ENCODE results near the gene ZNF3.

GRCh38 chr7:100075418-100075817 lies 6.1 kb downstream of the ZNF3 start:
- TF ChIP-seq, protein P1, sequence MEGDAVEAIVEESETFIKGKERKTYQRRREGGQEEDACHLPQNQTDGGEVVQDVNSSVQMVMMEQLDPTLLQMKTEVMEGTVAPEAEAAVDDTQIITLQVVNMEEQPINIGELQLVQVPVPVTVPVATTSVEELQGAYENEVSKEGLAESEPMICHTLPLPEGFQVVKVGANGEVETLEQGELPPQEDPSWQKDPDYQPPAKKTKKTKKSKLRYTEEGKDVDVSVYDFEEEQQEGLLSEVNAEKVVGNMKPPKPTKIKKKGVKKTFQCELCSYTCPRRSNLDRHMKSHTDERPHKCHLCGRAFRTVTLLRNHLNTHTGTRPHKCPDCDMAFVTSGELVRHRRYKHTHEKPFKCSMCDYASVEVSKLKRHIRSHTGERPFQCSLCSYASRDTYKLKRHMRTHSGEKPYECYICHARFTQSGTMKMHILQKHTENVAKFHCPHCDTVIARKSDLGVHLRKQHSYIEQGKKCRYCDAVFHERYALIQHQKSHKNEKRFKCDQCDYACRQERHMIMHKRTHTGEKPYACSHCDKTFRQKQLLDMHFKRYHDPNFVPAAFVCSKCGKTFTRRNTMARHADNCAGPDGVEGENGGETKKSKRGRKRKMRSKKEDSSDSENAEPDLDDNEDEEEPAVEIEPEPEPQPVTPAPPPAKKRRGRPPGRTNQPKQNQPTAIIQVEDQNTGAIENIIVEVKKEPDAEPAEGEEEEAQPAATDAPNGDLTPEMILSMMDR (optimal IDR thresholded peaks at IDR 0.05 in 1 of 3, IDR thresholded peaks at IDR 0.05 in 1 of 3, conservative IDR thresholded peaks at IDR 0.05 in 1 of 3; ENCODE audit: extremely low read depth in 1 of 3, insufficient read depth in 2 of 3, low read length in 3 of 3): no peak
- TF ChIP-seq EZH2 (IDR thresholded peaks at IDR 0.05; ENCODE audit: low read length): no peak

All from keratinocyte (primary cell).